HG03521 (cell line): ENCODE data around the gene APP.
"Not testable (repeated sequence)": the region's sequence is repeated elsewhere in the genome, so short reads cannot be mapped to it uniquely, and the experiment has no call there.

Source experiments
- ATAC-seq: cut with Tn5 transposase; IDR thresholded peaks from one replicate; pipeline ENCODE4 v1.9.1; 2021; ENCODE audit warnings: mild to moderate bottlenecking, moderate library complexity; ENCODE audit not compliant: unreplicated experiment

The APP gene

DNA sequence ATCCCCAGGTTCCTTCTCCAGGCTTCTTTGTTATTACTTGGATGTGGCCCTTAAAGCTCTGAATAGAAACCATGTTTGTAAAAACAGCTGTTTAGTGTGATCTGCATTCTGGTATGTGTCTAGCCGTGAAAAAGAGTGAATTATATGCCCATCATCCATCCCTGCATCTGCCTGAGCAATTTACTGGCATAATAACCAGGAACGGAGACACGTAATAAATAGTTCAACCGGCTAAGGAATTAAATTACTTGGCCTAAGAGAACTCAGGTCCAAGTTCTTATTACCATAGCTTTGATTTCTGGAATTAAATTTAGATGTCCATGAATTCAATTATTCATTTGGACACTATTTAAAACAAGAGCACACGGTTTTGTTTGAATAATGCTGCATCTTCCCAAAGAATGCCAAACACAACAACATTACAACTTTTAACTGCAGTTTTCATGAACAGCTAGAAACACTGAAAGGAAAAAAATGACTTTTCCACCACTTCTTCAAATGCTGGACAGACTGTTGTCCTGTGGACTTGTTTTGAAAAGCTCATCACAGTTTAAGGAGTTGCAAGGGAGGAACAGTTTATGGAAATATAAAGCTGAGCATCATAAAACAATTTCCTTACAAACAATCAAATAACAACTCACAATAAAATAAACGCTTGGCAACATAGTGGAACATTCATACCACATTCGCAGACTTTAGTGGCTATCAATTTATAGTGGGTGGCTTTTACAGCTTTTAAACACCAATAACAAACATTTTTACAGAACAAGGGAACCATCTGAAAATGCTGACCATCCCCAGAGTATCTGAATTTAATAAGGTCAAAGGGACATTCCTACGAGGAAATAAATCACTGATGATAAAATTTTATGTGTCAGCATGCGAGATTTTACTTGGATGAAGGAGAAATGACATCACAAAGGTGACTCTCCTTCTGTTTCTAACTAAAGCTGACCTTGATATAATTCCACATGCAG lies 144.7 kb downstream of the APP start:
- ATAC-seq = no peak

DNA sequence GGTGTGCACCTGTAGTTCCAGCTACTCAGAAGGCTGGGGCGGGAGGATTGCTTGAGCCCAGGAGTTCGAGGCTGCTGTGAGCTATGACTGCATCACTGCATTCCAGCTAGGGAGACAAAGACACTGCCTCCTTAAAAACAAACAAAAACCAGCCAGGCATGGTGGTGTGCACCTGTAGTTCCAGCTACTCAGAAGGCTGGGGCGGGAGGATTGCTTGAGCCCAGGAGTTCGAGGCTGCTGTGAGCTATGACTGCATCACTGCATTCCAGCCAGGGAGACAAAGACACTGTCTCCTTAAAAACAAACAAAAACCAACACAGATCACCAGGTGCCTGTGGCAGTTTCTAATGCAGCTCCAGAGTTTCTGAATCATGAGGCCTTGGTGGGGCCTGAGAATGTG lies 147.2 kb downstream of the APP start:
- ATAC-seq = not testable (repeated sequence)

DNA sequence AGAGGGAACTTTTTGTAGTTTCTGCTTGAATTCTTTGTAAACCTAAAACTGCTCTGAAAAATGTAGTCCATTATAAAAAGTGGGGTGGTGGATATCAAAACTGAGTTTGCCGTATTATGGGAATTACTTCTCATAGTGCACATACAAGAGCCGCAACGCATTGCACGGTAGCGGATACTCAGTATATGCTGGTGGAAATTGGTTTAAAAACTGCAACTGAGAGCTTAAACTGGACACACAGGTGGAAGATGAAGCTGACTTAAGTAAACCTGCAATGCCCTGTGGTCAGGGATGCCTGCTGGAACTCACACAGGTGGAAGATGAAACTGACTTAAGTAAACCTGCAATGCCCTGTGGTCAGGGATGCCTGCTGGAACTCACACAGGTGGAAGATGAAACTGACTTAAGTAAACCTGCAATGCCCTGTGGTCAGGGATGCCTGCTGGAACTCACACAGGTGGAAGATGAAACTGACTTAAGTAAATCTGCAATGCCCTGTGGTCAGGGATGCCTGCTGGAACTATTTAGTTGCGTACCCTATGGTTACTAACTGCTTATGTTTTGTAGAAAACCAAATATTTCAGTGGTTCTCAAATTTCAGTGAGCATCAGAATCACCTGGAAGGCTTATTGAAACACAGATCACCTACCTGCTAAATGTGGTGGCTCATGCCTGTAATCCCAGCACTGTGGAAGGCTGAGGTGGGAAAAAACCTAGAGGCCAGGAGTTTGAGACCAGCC lies 147.8 kb downstream of the APP start:
- not testable (repeated sequence) for ATAC-seq

DNA sequence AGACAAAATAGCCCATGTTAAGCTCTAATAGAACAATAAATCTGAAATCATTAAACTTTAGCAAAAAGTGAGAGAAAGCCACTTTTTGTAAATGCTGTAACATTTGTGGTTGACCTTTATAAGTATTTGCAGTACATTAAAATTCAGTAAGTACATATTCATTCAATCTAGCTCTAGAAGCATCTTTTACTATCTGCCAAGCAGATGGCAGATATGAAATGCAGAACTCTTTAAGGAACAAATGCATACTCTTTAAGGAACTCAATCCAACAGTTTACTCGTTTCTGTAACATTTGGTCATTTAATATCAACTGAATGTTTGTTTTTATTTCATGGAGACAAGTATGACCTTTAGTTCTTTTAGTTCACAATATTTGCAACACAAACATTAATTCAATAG lies 150.1 kb downstream of the APP start:
- ATAC-seq = no peak

DNA sequence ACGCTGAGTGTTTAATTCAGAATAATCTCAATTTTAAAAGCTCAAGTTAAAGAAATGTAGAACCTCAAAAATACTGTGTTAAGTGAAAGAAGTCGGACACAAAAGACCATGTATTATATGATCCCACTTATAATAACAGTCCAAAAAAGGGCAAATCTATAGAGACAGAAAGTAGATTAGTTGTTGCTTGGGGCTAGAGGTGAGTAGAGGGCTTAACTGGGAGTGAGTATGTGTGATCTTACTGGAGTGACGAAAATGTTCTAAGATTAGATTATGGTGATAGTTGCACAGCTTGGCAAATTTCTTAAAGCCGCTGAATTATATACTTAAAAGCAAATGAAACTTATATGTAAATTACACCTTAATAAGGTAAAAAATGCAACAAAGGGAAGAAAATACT lies 150.5 kb downstream of the APP start:
- no peak for ATAC-seq

DNA sequence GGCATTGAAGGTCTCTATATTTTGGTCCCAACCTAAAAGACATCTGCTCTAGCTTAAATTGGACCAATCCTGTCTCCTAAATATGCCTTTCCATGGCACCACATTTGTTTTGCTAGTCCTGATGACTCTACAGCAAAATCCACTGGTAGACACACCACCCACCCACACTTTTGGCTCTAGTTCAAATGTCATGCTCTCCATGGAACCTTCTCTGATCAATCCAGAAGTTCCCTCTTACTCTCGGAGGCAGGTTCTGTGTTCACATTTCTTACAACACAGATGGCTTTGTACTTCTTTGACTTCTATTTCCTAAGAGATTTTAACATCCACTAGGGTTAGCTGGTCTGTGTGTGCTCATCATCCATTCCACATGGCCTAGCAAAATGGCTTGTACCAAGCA lies 151.3 kb downstream of the APP start:
- ATAC-seq = no peak

DNA sequence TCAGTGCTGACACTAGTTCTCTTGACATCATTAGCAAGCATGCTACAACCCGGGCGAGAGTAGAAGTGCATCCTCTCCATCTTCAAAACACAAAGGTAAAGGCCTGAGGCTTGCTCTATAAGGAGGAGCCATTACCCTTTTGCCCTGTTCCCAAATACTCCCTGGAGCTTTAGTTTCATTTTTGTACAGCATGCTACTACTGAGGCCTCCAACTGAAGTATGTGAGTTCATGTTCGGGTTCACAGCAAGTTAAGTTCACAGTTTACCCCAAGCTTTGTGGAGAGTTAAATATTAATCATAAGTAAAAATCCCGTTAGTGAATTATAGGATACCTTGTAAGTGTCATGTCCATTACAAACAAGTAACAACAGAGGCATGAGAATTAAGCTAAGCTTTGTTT lies 156.6 kb downstream of the APP start:
- no peak for ATAC-seq

DNA sequence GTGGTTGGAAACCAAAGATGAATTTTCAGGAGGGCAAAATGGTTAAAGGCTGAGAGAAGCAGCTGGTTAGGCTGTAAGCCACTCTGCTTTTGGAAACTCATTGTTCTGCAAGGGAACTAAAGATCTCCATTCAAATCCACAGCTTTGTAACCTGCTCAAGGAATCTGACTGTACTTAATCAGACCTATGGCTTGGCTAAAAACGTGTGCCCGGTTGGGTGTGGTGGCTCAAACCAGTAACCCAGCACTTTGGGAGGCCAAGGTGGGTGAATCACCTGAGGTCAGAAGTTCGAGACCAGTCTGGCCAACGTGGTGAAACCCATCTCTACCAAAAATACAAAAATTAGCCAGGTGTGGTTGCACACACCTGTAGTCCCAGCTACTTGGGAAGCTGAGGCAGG lies 158.1 kb downstream of the APP start:
- ATAC-seq = not testable (repeated sequence)

DNA sequence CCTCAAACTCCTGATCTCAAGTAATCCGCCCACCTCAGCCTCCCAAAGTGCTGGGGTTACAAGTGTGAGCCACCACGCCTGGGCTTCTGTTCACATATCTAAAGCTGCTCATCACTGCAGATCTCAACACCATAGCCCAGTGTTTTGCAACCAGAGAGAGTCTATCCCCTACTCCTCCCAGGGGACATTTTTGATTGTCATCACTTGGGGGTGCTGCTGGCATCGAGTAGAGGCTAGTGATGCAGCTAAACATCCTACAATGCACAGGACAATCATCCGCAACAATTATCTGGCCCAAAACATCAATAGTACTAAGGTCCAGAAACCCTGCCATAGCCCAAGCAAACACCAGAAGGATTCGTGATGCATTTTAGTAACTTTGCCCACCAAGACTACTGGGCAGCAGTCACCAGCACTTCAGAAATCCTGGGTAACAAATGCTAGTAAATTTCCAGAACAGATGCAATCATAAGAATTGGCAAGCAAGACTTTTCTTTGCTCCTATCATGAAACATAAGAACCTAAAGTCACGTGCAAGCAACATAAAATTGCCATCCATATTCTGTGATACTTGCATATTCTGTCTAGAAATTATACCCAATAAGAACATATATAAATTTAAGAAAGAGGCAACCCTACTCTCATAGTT lies 159.2 kb downstream of the APP start:
- no peak for ATAC-seq

DNA sequence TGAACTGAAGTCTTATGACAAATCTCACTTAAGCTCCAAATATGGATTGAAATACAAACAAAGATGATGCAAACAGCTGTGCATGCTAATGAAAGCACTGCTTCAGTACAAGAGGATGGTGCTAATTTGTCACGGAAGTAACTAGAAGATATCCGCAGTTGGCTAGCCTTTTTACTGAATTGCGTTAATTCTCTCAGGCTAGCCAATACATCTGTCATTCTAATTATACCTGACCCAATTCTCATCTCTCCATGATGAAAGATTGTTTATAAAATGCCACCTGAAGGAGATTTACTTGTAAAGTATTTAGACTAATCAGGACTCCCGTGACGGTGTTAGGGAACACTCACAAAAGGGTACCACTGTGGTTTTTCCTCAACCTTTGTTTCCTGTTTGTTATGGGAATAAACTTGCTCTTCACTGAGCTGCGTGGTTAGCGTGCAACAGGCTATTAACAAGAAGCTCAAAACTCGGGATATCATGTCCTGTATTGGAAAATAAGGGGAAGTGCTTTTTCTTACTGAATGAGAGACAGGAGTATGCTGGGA lies 162.5 kb downstream of the APP start:
- ATAC-seq = no peak

DNA sequence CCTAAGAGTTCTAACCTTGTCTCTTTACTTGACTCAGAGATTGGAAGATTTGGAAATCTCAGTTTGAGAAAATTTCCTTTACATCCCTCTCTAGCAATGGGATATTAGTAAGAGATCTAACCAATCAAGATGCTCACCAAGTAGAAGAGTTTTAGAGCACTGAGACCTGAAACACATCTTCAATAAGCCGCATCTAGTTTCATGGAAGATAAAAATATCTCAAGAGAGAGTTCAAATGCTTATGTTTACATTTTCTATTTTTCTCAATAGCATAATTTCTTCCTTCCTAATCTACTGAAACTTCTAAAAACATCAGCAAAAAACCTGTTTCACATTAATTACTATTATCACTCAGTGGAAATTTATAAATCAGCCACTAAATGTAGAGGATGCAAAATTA lies 165.1 kb downstream of the APP start:
- no peak for ATAC-seq

DNA sequence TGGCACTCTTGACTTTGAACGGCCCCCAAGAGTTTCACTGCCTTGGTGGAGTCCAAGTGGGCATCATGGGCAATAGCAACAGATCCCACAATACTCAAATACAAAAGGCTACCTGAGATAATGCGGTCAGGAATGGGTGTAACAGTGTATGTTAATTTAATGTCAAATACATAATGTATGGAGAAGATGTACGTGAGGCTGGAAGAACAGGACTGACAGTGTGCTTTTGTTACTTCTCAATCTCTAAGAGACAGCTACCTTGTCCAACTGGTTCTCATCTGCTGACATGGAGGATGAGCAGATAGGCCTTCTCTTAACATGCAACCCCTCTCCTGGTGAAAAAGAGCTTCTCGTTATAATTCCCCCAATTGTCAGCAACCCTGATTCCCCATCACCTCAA lies 167.2 kb downstream of the APP start:
- ATAC-seq = no peak

DNA sequence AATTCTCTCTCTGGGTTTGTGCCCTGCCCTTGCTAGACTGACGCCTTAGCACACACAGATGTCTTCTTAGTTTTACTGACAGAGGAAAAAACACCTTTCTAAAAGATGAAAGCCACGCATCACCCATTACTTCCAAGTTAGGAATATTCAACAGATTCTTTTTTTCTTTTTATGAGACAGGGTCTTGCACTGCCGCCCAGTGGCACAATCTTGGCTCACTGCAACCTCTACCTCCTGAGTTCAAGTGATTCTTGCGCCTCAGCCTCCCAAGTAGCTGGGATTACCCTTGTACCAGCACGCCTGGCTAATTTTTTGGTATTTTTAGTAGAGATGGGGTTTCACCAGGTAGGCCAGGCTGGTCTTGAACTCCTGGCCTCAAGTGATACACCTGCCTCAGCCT lies 169.2 kb downstream of the APP start:
- ATAC-seq = no peak

DNA sequence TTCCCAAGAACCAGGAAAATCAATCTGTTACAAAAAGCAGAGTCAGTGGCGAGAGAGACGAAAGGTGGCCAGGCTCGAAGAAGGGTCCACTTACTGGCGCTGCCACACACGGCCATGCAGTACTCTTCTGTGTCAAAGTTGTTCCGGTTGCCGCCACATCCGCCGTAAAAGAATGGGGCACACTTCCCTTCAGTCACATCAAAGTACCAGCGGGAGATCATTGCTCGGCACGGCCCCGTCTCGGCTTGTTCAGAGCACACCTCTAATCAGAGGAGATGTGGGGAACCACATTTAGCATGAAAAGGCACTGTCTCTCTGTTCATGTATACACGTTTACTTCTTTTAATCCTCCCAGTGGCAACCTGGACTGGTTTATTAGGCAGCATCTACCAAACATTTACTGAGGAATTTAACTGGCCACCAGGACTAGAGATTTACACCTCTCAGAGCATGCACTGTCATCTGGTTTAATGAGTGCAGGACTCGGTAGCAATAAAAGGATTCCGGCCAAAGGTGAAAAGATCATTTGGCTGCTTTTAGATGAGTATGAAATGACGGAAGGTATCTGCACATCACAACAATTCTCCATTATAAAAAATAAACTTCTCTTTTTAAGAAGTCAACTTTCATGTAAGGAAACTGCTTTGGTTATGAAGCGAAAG lies 170.5 kb downstream of the APP start:
- no peak for ATAC-seq

DNA sequence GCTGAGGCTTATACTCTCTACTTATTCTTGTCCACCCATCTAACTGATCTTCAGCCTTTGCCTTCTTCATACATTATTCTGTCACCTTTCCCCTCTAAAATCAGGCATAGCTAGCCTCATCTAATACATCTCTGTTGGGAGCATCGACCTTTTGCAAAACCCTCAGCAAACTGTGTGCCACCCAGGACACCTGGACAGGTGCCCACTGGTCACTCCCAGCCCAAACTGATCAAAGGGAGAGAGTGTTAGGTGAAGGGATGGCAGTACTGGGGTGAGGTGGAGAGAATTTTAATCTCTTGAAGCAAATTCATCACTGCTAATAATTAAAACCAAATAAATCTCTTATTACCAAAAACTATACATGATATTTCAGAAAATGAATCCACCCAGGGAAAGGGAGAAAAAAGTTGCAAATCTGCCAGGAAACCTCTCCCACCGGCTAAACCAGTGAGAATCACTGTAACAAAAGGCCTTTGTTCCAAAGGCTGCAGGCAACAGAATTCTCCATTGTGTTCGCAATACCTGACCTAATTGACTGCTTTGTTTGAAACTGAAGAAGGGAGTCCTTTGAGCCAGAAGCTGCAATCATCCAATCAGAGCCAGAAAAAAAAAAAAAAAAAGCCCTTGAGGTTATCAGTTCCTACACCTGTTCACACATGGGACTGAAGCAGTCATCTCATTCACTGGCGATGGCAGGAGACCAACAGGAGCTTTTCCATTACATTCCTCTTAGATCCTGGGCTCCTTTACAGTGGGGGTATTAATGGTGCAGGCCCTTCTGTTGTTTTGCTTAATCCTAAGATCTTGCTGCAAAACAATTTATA lies 172.6 kb downstream of the APP start:
- no peak for ATAC-seq

DNA sequence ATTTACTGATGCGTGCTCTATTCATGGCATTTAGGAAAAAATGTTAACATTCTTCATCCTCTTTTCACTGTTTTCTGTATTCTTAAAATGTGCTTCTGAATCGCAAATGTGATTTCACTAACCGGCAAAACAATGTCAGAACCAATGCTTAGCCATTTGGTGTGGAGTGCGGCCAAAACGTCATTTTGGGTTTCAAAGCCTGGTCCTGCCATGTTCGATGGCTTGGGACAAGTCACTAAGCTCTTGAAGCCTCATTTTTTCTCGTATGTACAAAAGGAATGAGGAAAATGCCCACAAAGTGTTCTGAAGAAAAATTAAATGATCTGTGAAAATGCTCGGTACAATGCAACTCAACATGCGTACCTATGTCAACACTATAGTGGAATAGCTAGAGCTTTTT lies 175.3 kb downstream of the APP start:
- no peak for ATAC-seq

DNA sequence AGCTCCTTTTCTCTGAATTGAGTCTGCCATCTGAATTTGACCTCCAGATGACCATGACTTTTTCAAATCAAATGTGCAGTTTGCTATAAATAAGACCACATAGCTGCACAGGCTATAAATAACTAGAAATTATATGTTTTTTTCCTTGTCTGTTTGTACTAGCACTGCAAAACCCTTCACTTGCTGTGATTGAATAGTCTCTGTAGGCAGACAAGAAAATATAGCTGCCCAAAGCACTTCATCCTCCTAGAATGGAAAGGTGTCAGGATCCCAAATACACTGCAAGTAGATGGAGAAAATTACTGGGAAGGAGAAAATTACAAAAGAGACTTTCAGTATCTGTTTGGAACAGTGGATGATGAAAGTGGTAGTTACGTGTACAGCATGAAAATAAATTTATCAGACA lies 175.8 kb downstream of the APP start:
- ATAC-seq = no peak

DNA sequence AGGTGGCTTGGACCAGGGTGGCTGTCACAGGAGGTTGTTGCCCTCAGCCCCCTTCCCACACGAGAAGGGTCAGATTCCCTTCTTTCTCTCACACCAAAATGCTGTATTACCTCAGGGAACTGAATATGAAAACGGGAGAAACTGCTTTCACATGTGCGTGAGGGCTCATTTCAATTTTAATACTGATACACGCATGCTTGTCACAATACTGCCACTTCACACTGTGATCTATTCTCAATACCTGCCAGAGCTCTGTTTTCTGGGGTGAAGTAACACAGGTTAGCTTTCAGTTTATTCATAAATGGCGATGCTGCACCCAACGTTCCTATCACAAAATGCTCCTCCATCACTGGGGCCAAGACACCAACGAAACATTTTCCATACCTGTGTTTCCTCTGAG lies 181.8 kb downstream of the APP start:
- no peak for ATAC-seq

DNA sequence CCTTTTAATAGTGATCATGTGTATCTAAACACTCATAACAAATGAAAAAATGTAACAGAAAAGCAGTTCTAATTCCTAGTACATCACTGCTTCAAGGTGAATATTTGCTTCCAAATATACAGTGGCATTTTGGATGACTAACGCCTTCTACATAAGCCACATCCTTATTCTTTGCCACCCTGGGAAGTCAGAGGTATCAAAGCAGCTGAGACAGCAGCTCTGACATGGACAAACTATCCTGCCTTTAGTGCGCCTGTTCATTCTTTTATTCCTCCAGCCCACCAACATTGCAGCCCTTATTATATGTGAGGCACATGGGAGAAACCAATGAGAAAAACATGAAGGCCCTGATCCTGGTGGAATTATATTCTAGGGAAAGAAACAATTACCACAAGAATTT lies 183.0 kb downstream of the APP start:
- no peak for ATAC-seq

DNA sequence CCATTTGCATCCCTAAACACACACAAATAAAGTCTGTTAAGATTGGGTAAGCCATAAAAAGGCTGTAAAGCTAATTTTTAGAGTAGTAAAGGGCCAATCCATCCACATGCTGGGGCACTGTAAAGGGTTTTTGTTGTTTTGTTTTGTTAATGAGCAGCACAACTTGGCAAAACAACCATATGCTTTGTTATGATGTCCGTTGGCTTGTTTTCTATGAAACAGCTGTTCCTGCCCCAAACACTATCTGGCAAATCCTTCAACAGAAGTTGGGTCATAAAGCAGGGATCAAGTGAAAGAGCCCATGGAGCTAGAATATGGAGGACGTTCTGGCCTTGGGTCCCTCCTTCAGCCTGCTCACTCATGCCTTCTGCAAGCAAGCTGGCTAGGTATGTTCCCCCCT lies 183.6 kb downstream of the APP start:
- no peak for ATAC-seq
